NB4 (cell line): ENCODE measurements around the gene FBXO21.
"Not testable (repeated sequence)": the region's sequence is repeated elsewhere in the genome, so short reads cannot be mapped to it uniquely, and the experiment has no call there.

ENCODE experiments used
- DNase-seq: peaks from one replicate; pipeline ENCODE4 v3.0.0; 2010; ENCODE audit warnings: low read depth
- H3K4me3 ChIP-seq: one replicate; pipeline ENCODE4 v1.5.1; 2011; ENCODE audit warnings: mild to moderate bottlenecking, low read depth, low read length, moderate library complexity
- CTCF ChIP-seq: IDR thresholded peaks from one replicate; pipeline ENCODE4 v1.5.1; 2012; ENCODE audit warnings: low read depth, low read length
- MAX ChIP-seq: IDR thresholded peaks from 2 replicates; pipeline ENCODE4 v1.6.1; 2011; ENCODE audit warnings: low read depth, low read length
- MYC ChIP-seq: IDR thresholded peaks from 2 replicates; pipeline ENCODE4 v1.6.1; 2011; ENCODE audit warnings: low read depth, low read length
- POLR2A ChIP-seq: IDR thresholded peaks from 2 replicates; pipeline ENCODE4 v1.6.1; 2011; ENCODE audit warnings: mild to moderate bottlenecking; ENCODE audit not compliant: insufficient read length; ENCODE audit errors: extremely low read depth

Gene FBXO21

GRCh38 chr12:117097159-117097558 lies 93.1 kb downstream of the FBXO21 start:
- peak overlapping the region; percentile 97 for H3K4me3 ChIP-seq
- peak; percentile 54 for DNase-seq
- peak; percentile 57 for TF ChIP-seq MAX
- TF ChIP-seq POLR2A, result no peak

- no peak for DNase-seq
- H3K4me3 ChIP-seq, result peak overlapping the region; percentile 97
- no peak for TF ChIP-seq POLR2A
- TF ChIP-seq MYC, result no peak
- no peak for TF ChIP-seq MAX
- TF ChIP-seq CTCF, result no peak
These were observed 93.7 kb downstream of the FBXO21 start for GRCh38 chr12:117096501-117097042.

- peak overlapping the region; percentile 97 for H3K4me3 ChIP-seq
- DNase-seq, result not testable (repeated sequence)
These were observed 95.1 kb downstream of the FBXO21 start for GRCh38 chr12:117095191-117095590.

- no peak for DNase-seq
- no peak for TF ChIP-seq POLR2A
- TF ChIP-seq MAX, result no peak
- TF ChIP-seq CTCF, result no peak
- TF ChIP-seq MYC, result no peak
- no peak overlapping the region for H3K4me3 ChIP-seq
These were observed 96.2 kb downstream of the FBXO21 start for GRCh38 chr12:117093918-117094630.

GRCh38 chr12:117093431-117093830 lies 96.8 kb downstream of the FBXO21 start:
- TF ChIP-seq CTCF (no peak), MYC (no peak)
- no peak for DNase-seq
- H3K4me3 ChIP-seq, result no peak overlapping the region

- TF ChIP-seq MAX (no peak), CTCF (no peak), POLR2A (no peak)
- no peak for DNase-seq
- H3K4me3 ChIP-seq, result no peak overlapping the region
These were observed 97.4 kb downstream of the FBXO21 start for GRCh38 chr12:117092886-117093285.

GRCh38 chr12:117092511-117092780 lies 97.8 kb downstream of the FBXO21 start:
- TF ChIP-seq MAX (no peak), POLR2A (no peak), CTCF (no peak), MYC (no peak)
- no peak overlapping the region for H3K4me3 ChIP-seq
- no peak for DNase-seq
